Retinal pigment epithelial cell (primary cell): ENCODE measurements around the gene ZNF516.

Experiments
- DNase-seq: peaks from one replicate; pipeline ENCODE4 v3.0.0-alpha.2; 2010; ENCODE audit warnings: low read depth
- H3K4me3 ChIP-seq: 2 replicates; pipeline ENCODE4 v1.5.1; 2011; ENCODE audit warnings: mild to moderate bottlenecking, low read length, control low read depth, moderate library complexity
- CTCF ChIP-seq: conservative IDR thresholded peaks from 2 replicates; pipeline ENCODE4 v1.5.1; 2011; ENCODE audit warnings: low read depth, low read length, control low read depth, inconsistent platforms

Gene ZNF516

GRCh38 chr18:76444446-76445105 lies 50.5 kb downstream of the ZNF516 start:
- H3K4me3 ChIP-seq = no peak overlapping the region
- no peak for TF ChIP-seq CTCF
- DNase-seq = no peak

- H3K4me3 ChIP-seq = no peak overlapping the region
- DNase-seq = no peak
- TF ChIP-seq CTCF = no peak
These were observed 51.3 kb downstream of the ZNF516 start for GRCh38 chr18:76443519-76444445.

GRCh38 chr18:76442413-76443171 lies 52.5 kb downstream of the ZNF516 start:
- no peak for DNase-seq
- TF ChIP-seq CTCF = no peak

GRCh38 chr18:76441668-76442412 lies 53.2 kb downstream of the ZNF516 start:
- TF ChIP-seq CTCF = no peak
- H3K4me3 ChIP-seq = no peak overlapping the region
- no peak for DNase-seq

More at GRCh38 chr18:76442413-76443171, 52.5 kb downstream of the ZNF516 start:
- no peak overlapping the region for H3K4me3 ChIP-seq

GRCh38 chr18:76441002-76441667 lies 53.9 kb downstream of the ZNF516 start:
- no peak for TF ChIP-seq CTCF
- DNase-seq = no peak
- H3K4me3 ChIP-seq = no peak overlapping the region

- H3K4me3 ChIP-seq = no peak overlapping the region
- no peak for DNase-seq
- TF ChIP-seq CTCF = no peak
These were observed 57.1 kb downstream of the ZNF516 start for GRCh38 chr18:76437910-76438309.
